DMS114 treated with DMSO at 0.1 percent for 48 hours (cell line): ENCODE measurements around the gene L1TD1.
"Not testable (repeated sequence)": the region's sequence is repeated elsewhere in the genome, so short reads cannot be mapped to it uniquely, and the experiment has no call there.

Experiments
- DNase-seq: peaks from one replicate; lab custom pipeline; 2025; ENCODE audit not compliant: unreplicated experiment; lab: John Stamatoyannopoulos, UW

Gene L1TD1

GRCh38 chr1:62198069-62198780, 3.6 kb downstream of the L1TD1 start:
- DNase-seq: no peak

GRCh38 chr1:62198781-62199125, 4.1 kb downstream of the L1TD1 start:
- no peak for DNase-seq

GRCh38 chr1:62207187-62207586, 12.5 kb downstream of the L1TD1 start:
- DNase-seq: no peak

- no peak for DNase-seq
Measured at GRCh38 chr1:62208087-62208486, 13.4 kb downstream of the L1TD1 start.

GRCh38 chr1:62208970-62209369, 14.3 kb downstream of the L1TD1 start:
- DNase-seq: no peak

GRCh38 chr1:62209931-62210595, 15.4 kb downstream of the L1TD1 start:
- no peak for DNase-seq

- DNase-seq: no peak
Measured at GRCh38 chr1:62210960-62211359, 16.3 kb downstream of the L1TD1 start.

- DNase-seq: no peak
Measured at GRCh38 chr1:62212411-62212810, 17.8 kb downstream of the L1TD1 start.

GRCh38 chr1:62213075-62213914, 18.6 kb downstream of the L1TD1 start:
- DNase-seq: no peak

GRCh38 chr1:62218604-62219003, 24.0 kb downstream of the L1TD1 start:
- DNase-seq: no peak

- not testable (repeated sequence) for DNase-seq
Measured at GRCh38 chr1:62220456-62220855, 25.8 kb downstream of the L1TD1 start.

- DNase-seq: no peak
Measured at GRCh38 chr1:62221171-62221570, 26.5 kb downstream of the L1TD1 start.

- no peak for DNase-seq
Measured at GRCh38 chr1:62222321-62222720, 27.7 kb downstream of the L1TD1 start.

- DNase-seq: no peak
Measured at GRCh38 chr1:62224182-62224581, 29.5 kb downstream of the L1TD1 start.

GRCh38 chr1:62227496-62227895, 32.8 kb downstream of the L1TD1 start:
- DNase-seq: no peak

- DNase-seq: no peak
Measured at GRCh38 chr1:62228136-62228882, 33.7 kb downstream of the L1TD1 start.

- DNase-seq: no peak
Measured at GRCh38 chr1:62228883-62229187, 34.2 kb downstream of the L1TD1 start.

GRCh38 chr1:62229468-62229867, 34.8 kb downstream of the L1TD1 start:
- no peak for DNase-seq

GRCh38 chr1:62229932-62230331, 35.3 kb downstream of the L1TD1 start:
- DNase-seq: no peak

GRCh38 chr1:62230718-62231117, 36.1 kb downstream of the L1TD1 start:
- no peak for DNase-seq

- no peak for DNase-seq
Measured at GRCh38 chr1:62232871-62233278, 38.2 kb downstream of the L1TD1 start.
